ENCODE data around the gene NATD1. TPM values are rescaled to one million over a fixed set of nuclear protein-coding genes. Genes with fewer than 3 reads are reported as not detected.

Gene NATD1
- total RNA-seq, 1 experiment from 2014 or later: 7.3 TPM

DNA sequence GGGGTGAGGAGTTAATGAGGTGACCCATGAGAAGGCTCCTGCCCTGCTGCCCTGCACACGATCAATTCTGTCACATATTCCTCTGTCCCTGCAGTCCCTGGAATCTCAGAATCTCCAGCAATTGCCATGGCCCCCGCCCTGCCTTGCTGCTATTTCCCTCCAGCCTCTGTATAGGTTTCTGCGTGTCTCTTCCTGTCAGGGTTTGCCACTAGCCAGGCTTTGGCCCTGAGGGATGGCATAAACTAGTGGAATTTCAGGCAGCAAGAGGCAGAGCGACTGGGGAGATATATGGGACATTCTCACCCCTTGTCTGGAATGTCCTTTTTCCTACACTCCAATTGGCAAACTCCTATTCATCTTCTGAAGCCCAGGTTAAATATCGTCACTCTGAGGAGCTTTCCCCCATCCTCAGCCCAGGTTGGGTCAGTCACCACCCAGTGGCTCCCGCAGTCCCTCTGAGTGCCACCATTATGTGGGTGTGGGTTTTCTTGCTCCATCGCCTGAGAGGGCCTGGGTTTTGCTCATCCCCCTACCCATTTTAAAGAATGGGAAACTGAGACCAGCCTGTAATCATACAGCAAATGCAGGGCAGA, 15.5 kb upstream of the NATD1 start:
- no peak overlapping the region for H3K56ac ChIP-seq (ENCODE audit: insufficient read length, low read depth, low read length)
- H2BK15ac ChIP-seq (ENCODE audit: low read depth, low read length): no peak overlapping the region
- no peaks in the 10 kb centered on the region for H3K79me1 ChIP-seq (ENCODE audit: insufficient read depth, low read depth, low read length, poor library complexity, severe bottlenecking)
- no peak overlapping the region for H3T11ph ChIP-seq (ENCODE audit: low read length)
- WGBS (ENCODE audit: extremely low coverage, insufficient read length, low lambda C conversion rate): no CpG with 5 or more reads among the region's 7 CpGs
- TF ChIP-seq, protein P1, sequence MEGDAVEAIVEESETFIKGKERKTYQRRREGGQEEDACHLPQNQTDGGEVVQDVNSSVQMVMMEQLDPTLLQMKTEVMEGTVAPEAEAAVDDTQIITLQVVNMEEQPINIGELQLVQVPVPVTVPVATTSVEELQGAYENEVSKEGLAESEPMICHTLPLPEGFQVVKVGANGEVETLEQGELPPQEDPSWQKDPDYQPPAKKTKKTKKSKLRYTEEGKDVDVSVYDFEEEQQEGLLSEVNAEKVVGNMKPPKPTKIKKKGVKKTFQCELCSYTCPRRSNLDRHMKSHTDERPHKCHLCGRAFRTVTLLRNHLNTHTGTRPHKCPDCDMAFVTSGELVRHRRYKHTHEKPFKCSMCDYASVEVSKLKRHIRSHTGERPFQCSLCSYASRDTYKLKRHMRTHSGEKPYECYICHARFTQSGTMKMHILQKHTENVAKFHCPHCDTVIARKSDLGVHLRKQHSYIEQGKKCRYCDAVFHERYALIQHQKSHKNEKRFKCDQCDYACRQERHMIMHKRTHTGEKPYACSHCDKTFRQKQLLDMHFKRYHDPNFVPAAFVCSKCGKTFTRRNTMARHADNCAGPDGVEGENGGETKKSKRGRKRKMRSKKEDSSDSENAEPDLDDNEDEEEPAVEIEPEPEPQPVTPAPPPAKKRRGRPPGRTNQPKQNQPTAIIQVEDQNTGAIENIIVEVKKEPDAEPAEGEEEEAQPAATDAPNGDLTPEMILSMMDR (conservative IDR thresholded peaks at IDR 0.05): no peak
- H2AK5ac ChIP-seq (ENCODE audit: insufficient read length, low read length): no peak overlapping the region
- H3K9ac ChIP-seq (ENCODE audit: extremely low read depth, insufficient read length, low read length): no peak overlapping the region
- no peaks in the 10 kb centered on the region for H4K20me1 ChIP-seq (ENCODE audit: control insufficient read depth, insufficient read depth, insufficient read length)
- H2BK20ac ChIP-seq (ENCODE audit: low read depth, low read length, poor library complexity, severe bottlenecking): no peak overlapping the region
- no peak overlapping the region for H2BK5ac ChIP-seq (ENCODE audit: insufficient read length, low read length)
- H3K4me2 ChIP-seq (ENCODE audit: insufficient read depth, insufficient read length, low read length): no peak overlapping the region
- Mint-ChIP-seq H3K27me3 (ENCODE audit: low read depth) (peaks cover 2% of the 10 kb centered on the region), H3K9me3 (no peaks in the 10 kb centered on the region), H3K27ac (no peak overlapping the region; a peak in 1 of 7 replicates), H3K4me3 (no peak overlapping the region), H3K36me3 (ENCODE audit: insufficient read depth in 1 of 3, low read depth in 3 of 3) (no peaks in the 10 kb centered on the region), H3K4me1 (peaks cover 0 to 2% of the 10 kb centered on the region in 2 experiments; a peak in 1 of 4 replicates)
- H3K23ac ChIP-seq (ENCODE audit: insufficient read length, low read depth, low read length): no peak overlapping the region
- H3K9me3 ChIP-seq (ENCODE audit: control insufficient read depth, low read depth, low read length): no peaks in the 10 kb centered on the region
- no peak overlapping the region for H2AFZ ChIP-seq (ENCODE audit: low read length)
- no peak overlapping the region for H3K27ac ChIP-seq (ENCODE audit: insufficient read length, low read depth, low read length)
- H2BK12ac ChIP-seq (ENCODE audit: insufficient read length, low read depth, low read length): no peak overlapping the region
- H3K79me2 ChIP-seq (ENCODE audit: insufficient read depth, low read length): no peaks in the 10 kb centered on the region
- no peak overlapping the region for H3K14ac ChIP-seq (ENCODE audit: insufficient read depth, low read length)
- no peak for DNase-seq
- H4K91ac ChIP-seq (ENCODE audit: insufficient read length, low read depth, low read length): no peak overlapping the region
- no peak overlapping the region for H2BK120ac ChIP-seq (ENCODE audit: low read depth, low read length, poor library complexity, severe bottlenecking)
- no peak overlapping the region for H3K18ac ChIP-seq (ENCODE audit: insufficient read length, low read depth, low read length)
- H3K23me2 ChIP-seq (ENCODE audit: insufficient read length, low read depth, low read length, poor library complexity, severe bottlenecking): no peaks in the 10 kb centered on the region
- H4K5ac ChIP-seq (ENCODE audit: insufficient read length, low read depth, low read length): no peak overlapping the region
- no peaks in the 10 kb centered on the region for H3K4me1 ChIP-seq (ENCODE audit: insufficient read depth, low read length)
- no peak overlapping the region for H3K4ac ChIP-seq (ENCODE audit: low read depth, low read length)
- H3K27me3 ChIP-seq (ENCODE audit: insufficient read depth, low read length): no peaks in the 10 kb centered on the region
- H4K8ac ChIP-seq (replicated peaks; ENCODE audit: insufficient read length, low read depth, low read length): no peak overlapping the region
